ENCODE measurements around the gene MPHOSPH9.

MPHOSPH9 gene

DNA sequence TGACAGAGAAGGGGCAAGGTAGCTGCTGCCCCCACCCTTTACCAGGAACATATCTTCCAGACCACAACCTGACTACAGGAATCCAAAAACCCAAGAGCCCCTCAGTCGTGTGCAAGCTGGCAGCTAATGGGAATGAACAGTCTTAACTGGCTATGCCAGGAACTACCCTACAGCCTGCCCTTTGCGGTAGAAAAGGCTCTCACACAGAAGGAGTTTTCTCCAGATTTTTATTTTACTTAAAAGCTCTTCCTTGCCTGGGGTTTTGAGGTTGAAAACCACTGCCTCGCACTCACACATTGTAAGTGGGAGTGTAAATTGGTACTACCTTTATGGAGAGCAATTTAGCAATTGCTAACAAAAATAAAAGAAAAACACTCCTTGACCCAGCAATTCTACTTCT lies 110.3 kb downstream of the MPHOSPH9 start:
- TF ChIP-seq, protein P1, sequence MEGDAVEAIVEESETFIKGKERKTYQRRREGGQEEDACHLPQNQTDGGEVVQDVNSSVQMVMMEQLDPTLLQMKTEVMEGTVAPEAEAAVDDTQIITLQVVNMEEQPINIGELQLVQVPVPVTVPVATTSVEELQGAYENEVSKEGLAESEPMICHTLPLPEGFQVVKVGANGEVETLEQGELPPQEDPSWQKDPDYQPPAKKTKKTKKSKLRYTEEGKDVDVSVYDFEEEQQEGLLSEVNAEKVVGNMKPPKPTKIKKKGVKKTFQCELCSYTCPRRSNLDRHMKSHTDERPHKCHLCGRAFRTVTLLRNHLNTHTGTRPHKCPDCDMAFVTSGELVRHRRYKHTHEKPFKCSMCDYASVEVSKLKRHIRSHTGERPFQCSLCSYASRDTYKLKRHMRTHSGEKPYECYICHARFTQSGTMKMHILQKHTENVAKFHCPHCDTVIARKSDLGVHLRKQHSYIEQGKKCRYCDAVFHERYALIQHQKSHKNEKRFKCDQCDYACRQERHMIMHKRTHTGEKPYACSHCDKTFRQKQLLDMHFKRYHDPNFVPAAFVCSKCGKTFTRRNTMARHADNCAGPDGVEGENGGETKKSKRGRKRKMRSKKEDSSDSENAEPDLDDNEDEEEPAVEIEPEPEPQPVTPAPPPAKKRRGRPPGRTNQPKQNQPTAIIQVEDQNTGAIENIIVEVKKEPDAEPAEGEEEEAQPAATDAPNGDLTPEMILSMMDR (IDR thresholded peaks at IDR 0.05), result no peak
- Histone ChIP-seq H3K4me3 (no peak overlapping the region), H3K27ac (no peak overlapping the region)
- DNase-seq (ENCODE audit: low spot score), result no peak

DNA sequence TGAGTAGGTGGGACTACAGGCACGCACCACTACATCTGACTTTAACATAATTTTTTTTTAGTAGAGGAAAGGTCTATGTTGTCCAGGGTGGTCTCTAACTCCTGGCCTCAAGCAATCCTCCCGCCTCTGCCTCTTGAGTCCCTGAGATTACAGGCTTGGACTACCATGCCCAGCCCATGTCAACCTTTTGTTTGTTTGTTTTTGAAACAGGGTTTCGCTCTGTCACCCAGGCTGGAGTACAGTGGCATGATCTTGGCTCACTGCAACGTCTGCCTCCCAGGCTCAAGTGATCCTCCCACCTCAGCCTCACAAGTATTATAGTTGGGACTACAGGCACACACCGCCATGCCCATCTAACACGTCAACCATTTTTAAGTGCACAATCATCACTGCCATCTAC lies 111.3 kb downstream of the MPHOSPH9 start:
- H3K4me3 ChIP-seq, result no peak overlapping the region
- DNase-seq (ENCODE audit: low spot score), result no peak
- TF ChIP-seq, protein P1 (IDR thresholded peaks at IDR 0.05), result no peak
- H3K27ac ChIP-seq, result no peak overlapping the region

DNA sequence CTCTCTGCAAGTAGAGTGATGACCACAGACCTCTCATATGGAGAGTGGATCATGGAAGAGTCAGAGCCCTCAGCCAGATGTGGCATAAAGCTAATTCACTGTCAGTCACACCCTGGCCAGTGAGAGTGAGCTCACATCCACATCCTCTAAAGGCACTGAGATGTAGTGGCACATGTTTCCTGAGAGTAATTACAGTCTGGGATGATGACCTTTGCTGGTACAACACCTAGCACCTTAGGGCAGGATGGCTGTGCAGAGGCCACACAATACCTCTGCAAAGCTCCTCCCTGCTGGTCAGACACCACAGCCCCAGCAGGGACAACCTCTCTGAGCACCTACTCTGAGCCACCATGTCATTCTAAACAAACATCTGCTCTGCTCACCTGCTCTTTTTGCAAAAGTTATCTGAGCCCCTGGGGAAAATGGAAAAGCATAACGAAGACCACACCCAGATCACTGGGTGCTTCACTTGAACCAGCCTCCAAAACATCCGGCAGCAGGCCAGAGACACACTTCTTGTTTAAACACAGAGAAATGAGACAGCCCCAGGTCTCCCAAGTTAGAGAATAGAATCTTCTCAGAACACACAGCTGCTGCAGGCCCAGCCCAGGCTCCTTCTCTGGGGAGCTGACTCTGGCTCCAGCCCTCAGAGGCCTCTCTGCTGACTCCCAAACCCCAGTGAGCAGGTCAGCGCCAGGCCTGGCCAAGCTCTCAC lies 112.3 kb downstream of the MPHOSPH9 start:
- DNase-seq (ENCODE audit: low spot score), result no peak
- Histone ChIP-seq H3K27ac (no peak overlapping the region), H3K4me3 (no peak overlapping the region)
- TF ChIP-seq, protein P1 (IDR thresholded peaks at IDR 0.05), result no peak

DNA sequence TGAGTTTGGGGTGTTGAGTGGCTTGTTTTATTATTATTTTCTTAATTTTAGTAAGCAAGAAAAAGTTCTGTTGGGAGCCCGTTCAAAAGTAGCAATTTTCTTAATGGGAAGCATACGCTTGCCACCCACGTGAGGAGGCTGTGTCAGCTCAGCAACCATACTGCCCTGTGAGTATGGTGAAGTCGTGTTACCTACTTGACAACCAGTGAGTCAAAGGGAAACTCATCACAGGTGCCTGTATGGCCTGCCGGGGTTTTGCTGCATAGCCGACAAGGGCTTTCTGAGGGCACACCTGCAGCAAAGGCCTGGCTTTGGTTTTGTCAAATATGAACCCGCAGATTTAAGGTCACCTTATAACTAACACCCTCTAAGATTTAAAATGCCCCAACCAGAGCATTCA lies 113.1 kb downstream of the MPHOSPH9 start:
- Histone ChIP-seq H3K27ac (no peak overlapping the region), H3K4me3 (no peak overlapping the region)
- DNase-seq (ENCODE audit: low spot score), result no peak
- TF ChIP-seq, protein P1 (IDR thresholded peaks at IDR 0.05), result no peak

DNA sequence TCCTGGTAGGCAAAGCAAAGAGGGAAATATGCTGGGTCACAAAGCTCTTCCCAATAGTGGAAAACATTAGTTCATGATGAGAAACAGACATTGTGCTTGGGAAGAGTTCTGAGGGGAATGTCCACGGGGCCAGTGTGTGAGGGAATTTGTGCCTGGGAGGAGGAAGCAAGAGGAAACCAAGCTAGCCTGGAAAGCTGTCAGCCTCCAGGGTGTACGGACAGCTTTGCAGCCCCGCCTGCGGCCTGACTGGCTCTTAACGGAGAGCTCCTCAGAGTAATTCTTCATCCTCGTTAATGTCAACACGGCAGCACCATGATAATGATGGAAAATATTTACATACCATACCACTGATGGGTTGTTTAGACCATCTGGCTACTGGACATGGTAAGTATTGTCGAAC lies 114.4 kb downstream of the MPHOSPH9 start:
- Histone ChIP-seq H3K4me3 (no peak overlapping the region), H3K27ac (no peak overlapping the region)
- DNase-seq (ENCODE audit: low spot score), result no peak
- TF ChIP-seq, protein P1 (IDR thresholded peaks at IDR 0.05), result no peak

DNA sequence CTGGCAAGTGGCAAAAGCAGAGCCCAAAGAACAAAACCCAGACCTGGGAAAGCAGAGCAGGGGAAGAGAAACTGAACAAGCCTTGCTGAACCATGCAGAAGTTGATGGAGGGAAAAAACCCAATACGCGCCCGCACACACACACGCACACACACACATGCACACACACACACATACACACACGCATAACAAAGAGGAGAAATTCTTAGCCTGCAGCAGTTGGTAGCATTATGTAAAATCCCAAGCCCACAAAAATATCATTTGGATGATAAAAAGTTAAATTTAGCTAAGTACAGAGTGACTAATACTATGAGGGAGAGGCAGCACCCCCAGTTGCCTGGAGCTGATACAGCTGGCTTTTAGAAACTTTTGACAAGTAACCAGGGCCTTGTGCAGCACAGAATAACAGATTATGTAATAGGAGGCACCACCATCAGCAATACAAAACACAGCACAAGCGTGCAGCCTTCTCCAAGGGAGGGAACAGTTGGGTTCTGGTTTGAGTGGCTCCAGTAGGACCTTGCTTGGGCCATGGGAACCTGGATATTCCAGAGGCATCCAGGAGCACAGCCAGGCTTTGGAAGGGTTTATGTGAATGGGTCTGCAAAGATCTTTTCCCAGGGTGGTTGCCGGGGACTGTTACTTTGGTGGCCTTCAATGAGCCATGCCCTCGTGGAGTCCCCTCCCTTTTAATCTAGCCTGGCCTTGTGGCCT lies 117.4 kb downstream of the MPHOSPH9 start:
- Histone ChIP-seq H3K27ac (peak overlapping the region; percentile 67 to 80), H3K4me3 (peak overlapping the region; percentile 37)
- DNase-seq (ENCODE audit: low spot score), result peak; percentile 87
- TF ChIP-seq, protein P1 (IDR thresholded peaks at IDR 0.05), result no peak

Data from coronary artery (tissue), 2 donors.